GM18499 (cell line): Measurements from ENCODE around the gene PXYLP1.

Source experiments
- ATAC-seq: cut with Tn5 transposase; IDR thresholded peaks from one replicate; pipeline ENCODE4 v1.9.1; 2021; ENCODE audit warnings: moderate number of reproducible peaks; ENCODE audit not compliant: insufficient read depth, unreplicated experiment

PXYLP1 gene

GRCh38 chr3:141227216-141227615 is 4.4 kb upstream of the PXYLP1 start:
- no peak for ATAC-seq

- ATAC-seq, result no peak
These were observed 3.9 kb upstream of the PXYLP1 start for GRCh38 chr3:141227752-141228151.

- ATAC-seq, result no peak
These were observed 3.2 kb upstream of the PXYLP1 start for GRCh38 chr3:141228395-141228794.

- ATAC-seq, result no peak
These were observed 2.5 kb upstream of the PXYLP1 start for GRCh38 chr3:141229132-141229531.

- no peak for ATAC-seq
These were observed 1.3 kb upstream of the PXYLP1 start for GRCh38 chr3:141230293-141230692.

- ATAC-seq, result no peak
These were observed 563 bp downstream of the PXYLP1 start for GRCh38 chr3:141231952-141232823.

- no peak for ATAC-seq
These were observed 2.0 kb downstream of the PXYLP1 start for GRCh38 chr3:141233457-141234161.

GRCh38 chr3:141234283-141234682 is 2.7 kb downstream of the PXYLP1 start:
- no peak for ATAC-seq

GRCh38 chr3:141235661-141236171 is 4.1 kb downstream of the PXYLP1 start:
- no peak for ATAC-seq

GRCh38 chr3:141236361-141236760 is 4.7 kb downstream of the PXYLP1 start:
- ATAC-seq, result no peak

- ATAC-seq, result no peak
These were observed 6.3 kb downstream of the PXYLP1 start for GRCh38 chr3:141237701-141238521.

GRCh38 chr3:141239511-141240281 is 8.1 kb downstream of the PXYLP1 start:
- ATAC-seq, result no peak

- ATAC-seq, result no peak
These were observed 8.7 kb downstream of the PXYLP1 start for GRCh38 chr3:141240286-141240685.

GRCh38 chr3:141240687-141241615 is 9.3 kb downstream of the PXYLP1 start:
- ATAC-seq, result no peak

- ATAC-seq, result no peak
These were observed 10.2 kb downstream of the PXYLP1 start for GRCh38 chr3:141241616-141242376.

GRCh38 chr3:141242377-141243092 is 10.9 kb downstream of the PXYLP1 start:
- no peak for ATAC-seq

GRCh38 chr3:141243271-141243707 is 11.7 kb downstream of the PXYLP1 start:
- no peak for ATAC-seq
